ENCODE results near the gene KRTAP21-1.
"Not testable (repeated sequence)": the region's sequence is repeated elsewhere in the genome, so short reads cannot be mapped to it uniquely, and the experiment has no call there.

Gene KRTAP21-1

GRCh38 chr21:30755328-30755727, at the start of gene KRTAP21-1:
Gene KRTAP21-1 (minus strand): TSS chr21:30755428. CDS start chr21:30755378, 50 bp downstream.
- not testable (repeated sequence) for DNase-seq

GRCh38 chr21:30800605-30801004, 45.4 kb upstream of the KRTAP21-1 start:
- no peak for DNase-seq

GRCh38 chr21:30793581-30794314, 38.5 kb upstream of the KRTAP21-1 start:
- DNase-seq = no peak

- DNase-seq = no peak
Measured at GRCh38 chr21:30779249-30779648, 24.0 kb upstream of the KRTAP21-1 start.

GRCh38 chr21:30769724-30770431, 14.7 kb upstream of the KRTAP21-1 start:
- no peak for DNase-seq

GRCh38 chr21:30760776-30761175, 5.5 kb upstream of the KRTAP21-1 start:
- DNase-seq = no peak

GRCh38 chr21:30758306-30758705, 3.1 kb upstream of the KRTAP21-1 start:
- no peak for DNase-seq

- no peak for DNase-seq
Measured at GRCh38 chr21:30747159-30747558, 8.1 kb downstream of the KRTAP21-1 start, which contains the start of gene KRTAP21-2. Gene KRTAP21-2 (minus strand): TSS chr21:30747259. CDS start chr21:30747202, 57 bp downstream.

GRCh38 chr21:30740462-30740861, 14.8 kb downstream of the KRTAP21-1 start:
- no peak for DNase-seq

GRCh38 chr21:30733026-30733425, 22.2 kb downstream of the KRTAP21-1 start:
- DNase-seq = no peak

- no peak for DNase-seq
Measured at GRCh38 chr21:30726726-30727125, 28.5 kb downstream of the KRTAP21-1 start.

- DNase-seq = no peak
Measured at GRCh38 chr21:30719401-30719800, 35.8 kb downstream of the KRTAP21-1 start.

- no peak for DNase-seq
Measured at GRCh38 chr21:30718239-30718909, 36.9 kb downstream of the KRTAP21-1 start, which contains the start of gene KRTAP21-3. Gene KRTAP21-3 (minus strand): TSS chr21:30718777. CDS start chr21:30718759, 18 bp downstream.

GRCh38 chr21:30717105-30717504, 38.1 kb downstream of the KRTAP21-1 start:
- DNase-seq = no peak

GRCh38 chr21:30714946-30715345, 40.3 kb downstream of the KRTAP21-1 start:
- DNase-seq = no peak

- DNase-seq = no peak
Measured at GRCh38 chr21:30714456-30714855, 40.8 kb downstream of the KRTAP21-1 start.

GRCh38 chr21:30713766-30714165, 41.5 kb downstream of the KRTAP21-1 start:
- DNase-seq = no peak

- peak in 1 of 2 experiments; percentile 1 for DNase-seq
Measured at GRCh38 chr21:30710499-30710898, 44.7 kb downstream of the KRTAP21-1 start.

- no peak for DNase-seq
Measured at GRCh38 chr21:30707409-30707808, 47.8 kb downstream of the KRTAP21-1 start.

Measured in activated CD4-positive, alpha-beta T cell treated with anti-CD3 and anti-CD28 coated beads, Interleukin-2, amount 50 U/mL, for 4 hours (primary cell).